ENCODE measurements around the gene PATJ. TPM values are rescaled to one million over a fixed set of nuclear protein-coding genes. Genes with fewer than 3 reads are reported as not detected.

Gene PATJ
- total and polyA plus RNA-seq, 7 experiments from 2014 or later = 13.4 to 64.5 (median 33.3) TPM

DNA sequence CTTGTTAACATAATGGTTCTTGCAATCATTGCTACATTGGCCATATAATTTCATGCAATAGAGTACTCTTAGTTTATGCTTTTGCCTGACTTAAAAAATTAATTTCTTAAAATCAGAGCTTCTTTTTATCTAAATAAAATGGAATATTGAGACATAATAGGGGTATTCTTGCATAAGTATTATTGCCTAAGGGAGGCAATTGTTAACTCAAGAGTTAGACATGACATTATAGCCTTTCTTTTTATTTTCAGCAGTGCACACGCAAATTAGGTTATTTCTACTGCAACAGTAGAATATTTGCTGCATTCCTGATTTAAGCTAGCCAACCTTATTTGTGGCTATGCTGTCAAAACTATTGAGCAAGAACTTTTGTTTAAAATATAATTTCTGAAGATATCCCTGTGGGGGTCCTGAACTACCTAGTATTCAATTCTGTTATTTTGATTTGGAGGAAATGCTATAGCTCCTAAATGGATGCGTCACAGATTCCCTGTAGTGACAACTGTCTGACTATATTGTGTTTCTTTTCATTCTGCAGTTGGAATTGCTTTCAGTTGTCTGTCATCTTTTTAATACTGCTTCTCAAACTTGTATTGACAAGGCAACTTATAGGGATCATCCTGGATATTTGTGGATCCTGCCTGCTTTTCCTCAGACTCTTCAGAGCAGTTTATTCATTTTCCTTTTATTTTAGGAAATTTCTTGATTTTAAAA lies 211.0 kb downstream of the PATJ start:
- intact Hi-C loops (cut with micrococcal nuclease) = no loop called here
- Histone ChIP-seq H3K4me3 (ENCODE audit: low read length) (no peak overlapping the region), H3K27me3 (ENCODE audit: control insufficient read depth in 2 of 2, insufficient read depth in 2 of 2, low read length in 2 of 2) (no peaks in the 10 kb centered on the region), H3K9me3 (ENCODE audit: control insufficient read depth in 2 of 3, low read length in 3 of 3) (no peaks in the 10 kb centered on the region), H3K27ac (ENCODE audit: low read depth, low read length) (no peak overlapping the region), H3K4me1 (ENCODE audit: control insufficient read depth in 2 of 2, insufficient read depth in 2 of 2, low read length in 2 of 2) (no peaks in the 10 kb centered on the region), H3K36me3 (ENCODE audit: control insufficient read depth in 2 of 3, insufficient read depth in 3 of 3, low read length in 3 of 3) (no peaks in the 10 kb centered on the region)
- H3K27me3 Mint-ChIP-seq = no peaks in the 10 kb centered on the region
- H3K36me3 Mint-ChIP-seq = peaks cover 0 to 17% (median 5%) of the 10 kb centered on the region in 5 donors
- H3K27ac Mint-ChIP-seq = no peak overlapping the region
- no peak for ATAC-seq
- H3K9me3 Mint-ChIP-seq = peaks cover 0 to 1% (median 0%) of the 10 kb centered on the region in 11 donors
- no peak overlapping the region for H3K4me3 Mint-ChIP-seq
- DNase-seq = no peak
- ChIA-PET POLR2A (no interaction called here), CTCF (no interaction called here)
- peaks cover 0 to 4% (median 0%) of the 10 kb centered on the region in 7 donors for H3K4me1 Mint-ChIP-seq

DNA sequence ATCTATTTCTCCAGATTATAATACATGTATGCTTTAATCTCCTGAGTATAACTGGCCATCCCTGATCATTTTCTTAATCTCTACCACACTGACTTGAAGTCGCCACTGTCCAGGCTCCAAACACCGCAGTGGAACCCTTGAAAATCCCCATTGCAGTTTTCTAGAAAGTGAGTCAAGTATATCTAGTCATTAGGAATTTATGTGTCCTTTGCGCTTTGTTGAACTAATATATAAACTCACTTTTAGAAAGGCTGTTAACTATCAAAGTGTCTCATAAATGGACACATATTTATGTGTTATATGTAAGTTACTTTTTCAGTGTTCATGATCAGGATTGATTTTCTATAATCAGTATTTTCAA lies 211.5 kb downstream of the PATJ start:
- no peak overlapping the region for H3K27ac ChIP-seq (ENCODE audit: low read depth, low read length)
- Mint-ChIP-seq H3K4me1 (peaks cover 0 to 4% (median 0%) of the 10 kb centered on the region in 7 donors), H3K36me3 (peaks cover 0 to 20% (median 8%) of the 10 kb centered on the region in 5 donors), H3K9me3 (peaks cover 0 to 1% (median 0%) of the 10 kb centered on the region in 11 donors), H3K27ac (no peak overlapping the region), H3K4me3 (no peak overlapping the region), H3K27me3 (no peaks in the 10 kb centered on the region)
- ATAC-seq (no peak), DNase-seq (no peak)
- POLR2A ChIA-PET = no interaction called here
- H3K27me3 ChIP-seq (ENCODE audit: control insufficient read depth in 2 of 2, insufficient read depth in 2 of 2, low read length in 2 of 2) = no peaks in the 10 kb centered on the region
- CTCF ChIA-PET = no interaction called here
- H3K4me1 ChIP-seq (ENCODE audit: control insufficient read depth in 2 of 2, insufficient read depth in 2 of 2, low read length in 2 of 2) = no peaks in the 10 kb centered on the region
- H3K9me3 ChIP-seq (ENCODE audit: control insufficient read depth in 2 of 3, low read length in 3 of 3) = no peaks in the 10 kb centered on the region
- no peaks in the 10 kb centered on the region for H3K36me3 ChIP-seq (ENCODE audit: control insufficient read depth in 2 of 3, insufficient read depth in 3 of 3, low read length in 3 of 3)
- intact Hi-C loops (cut with micrococcal nuclease) = no loop called here
- H3K4me3 ChIP-seq (ENCODE audit: low read length) = no peak overlapping the region

DNA sequence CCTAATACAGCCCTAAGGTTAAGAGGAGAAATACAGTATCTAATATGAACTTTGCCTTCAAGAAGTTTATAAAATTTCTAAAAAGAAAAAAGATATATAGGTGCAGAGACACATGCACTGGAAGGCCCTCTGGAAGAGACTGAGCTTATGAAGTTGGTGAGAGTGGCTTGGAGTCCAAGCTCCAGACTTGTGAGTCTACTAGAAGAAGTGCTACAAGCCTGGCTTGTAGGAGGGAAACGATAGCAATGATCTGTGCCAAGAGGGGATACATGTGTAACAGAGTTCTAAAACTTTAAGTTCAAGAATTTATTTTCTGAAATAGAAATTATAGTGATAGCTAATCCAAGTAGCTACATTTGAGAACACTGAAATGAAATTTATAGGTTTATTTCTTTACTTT lies 213.0 kb downstream of the PATJ start:
- no peak for ATAC-seq
- Histone ChIP-seq H3K9me3 (ENCODE audit: control insufficient read depth in 2 of 3, low read length in 3 of 3) (no peaks in the 10 kb centered on the region), H3K27me3 (ENCODE audit: control insufficient read depth in 2 of 2, insufficient read depth in 2 of 2, low read length in 2 of 2) (no peaks in the 10 kb centered on the region), H3K4me1 (ENCODE audit: control insufficient read depth in 2 of 2, insufficient read depth in 2 of 2, low read length in 2 of 2) (no peaks in the 10 kb centered on the region), H3K27ac (ENCODE audit: low read depth, low read length) (no peak overlapping the region), H3K36me3 (ENCODE audit: control insufficient read depth in 2 of 3, insufficient read depth in 3 of 3, low read length in 3 of 3) (no peaks in the 10 kb centered on the region), H3K4me3 (ENCODE audit: low read length) (no peak overlapping the region)
- DNase-seq = no peak
- ChIA-PET POLR2A (no interaction called here), CTCF (no interaction called here)
- intact Hi-C loops (cut with micrococcal nuclease) = no loop called here
- Mint-ChIP-seq H3K27ac (no peak overlapping the region), H3K4me3 (no peak overlapping the region), H3K9me3 (no peaks in the 10 kb centered on the region), H3K36me3 (peaks cover 0 to 28% (median 17%) of the 10 kb centered on the region in 5 donors), H3K27me3 (no peaks in the 10 kb centered on the region), H3K4me1 (peaks cover 0 to 4% (median 0%) of the 10 kb centered on the region in 7 donors)

DNA sequence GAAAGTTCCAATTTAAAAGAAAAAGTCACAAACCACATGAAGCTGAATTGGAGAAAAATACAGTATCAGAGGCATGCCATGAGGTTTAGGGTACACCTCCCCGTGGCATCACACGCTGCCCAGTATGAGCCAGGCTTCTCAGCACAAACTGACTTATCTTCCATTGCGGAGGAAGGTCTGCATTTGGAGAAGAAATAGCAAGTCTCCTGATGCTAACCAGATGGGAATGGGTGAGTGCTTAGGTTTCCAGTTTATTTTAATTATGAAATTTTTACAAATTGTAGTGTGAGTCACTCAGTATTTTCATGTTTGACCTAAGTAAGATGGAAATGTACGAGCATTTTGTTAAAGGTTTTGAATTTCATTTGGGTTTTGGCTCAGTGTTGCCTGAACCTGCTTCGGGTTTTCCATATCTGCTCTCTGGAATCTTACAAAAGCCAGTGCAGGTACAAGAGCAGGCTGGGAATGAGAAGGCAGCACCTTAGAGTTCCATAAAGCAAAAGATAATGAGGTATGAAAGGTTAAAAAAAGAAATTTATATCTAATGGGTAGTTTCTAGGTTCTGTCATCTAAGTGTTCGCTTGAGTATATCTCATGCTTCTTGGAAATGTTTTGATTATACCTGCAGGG lies 213.9 kb downstream of the PATJ start:
- Mint-ChIP-seq H3K4me1 (peaks cover 0 to 4% (median 0%) of the 10 kb centered on the region in 7 donors), H3K9me3 (no peaks in the 10 kb centered on the region), H3K27ac (no peak overlapping the region), H3K27me3 (no peaks in the 10 kb centered on the region), H3K36me3 (peaks cover 0 to 35% (median 24%) of the 10 kb centered on the region in 5 donors), H3K4me3 (no peak overlapping the region)
- H3K9me3 ChIP-seq (ENCODE audit: control insufficient read depth in 2 of 3, low read length in 3 of 3) = no peaks in the 10 kb centered on the region
- intact Hi-C loops (cut with micrococcal nuclease) = no loop called here
- ChIA-PET POLR2A (no interaction called here), CTCF (no interaction called here)
- H3K4me3 ChIP-seq (ENCODE audit: low read length) = no peak overlapping the region
- H3K27ac ChIP-seq (ENCODE audit: low read depth, low read length) = no peak overlapping the region
- no peaks in the 10 kb centered on the region for H3K27me3 ChIP-seq (ENCODE audit: control insufficient read depth in 2 of 2, insufficient read depth in 2 of 2, low read length in 2 of 2)
- ATAC-seq (no peak), DNase-seq (no peak)
- no peaks in the 10 kb centered on the region for H3K36me3 ChIP-seq (ENCODE audit: control insufficient read depth in 2 of 3, insufficient read depth in 3 of 3, low read length in 3 of 3)
- H3K4me1 ChIP-seq (ENCODE audit: control insufficient read depth in 2 of 2, insufficient read depth in 2 of 2, low read length in 2 of 2) = no peaks in the 10 kb centered on the region

DNA sequence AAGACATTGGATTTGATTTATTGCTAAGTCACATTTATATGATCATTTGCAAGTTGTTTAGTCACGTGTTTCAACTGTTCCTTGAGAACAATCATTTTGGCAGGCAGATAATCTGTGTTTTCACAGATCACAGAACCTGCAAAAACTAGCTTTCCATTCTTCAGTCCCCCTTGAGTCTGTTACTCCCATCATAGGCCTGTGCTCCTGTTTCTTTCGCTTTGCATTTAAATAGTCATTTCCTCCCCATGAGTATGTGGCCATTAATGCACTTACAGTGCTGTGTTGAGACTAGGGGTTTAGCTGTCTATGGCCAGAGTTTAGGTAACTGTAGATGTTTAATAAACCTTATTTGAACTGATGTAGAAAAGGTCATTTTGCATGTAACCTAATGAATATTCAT lies 214.5 kb downstream of the PATJ start:
- Mint-ChIP-seq H3K9me3 (no peaks in the 10 kb centered on the region), H3K4me1 (peaks cover 0 to 3% (median 0%) of the 10 kb centered on the region in 7 donors), H3K27me3 (no peaks in the 10 kb centered on the region), H3K27ac (no peak overlapping the region), H3K36me3 (peaks cover 0 to 38% (median 27%) of the 10 kb centered on the region in 5 donors), H3K4me3 (no peak overlapping the region)
- Histone ChIP-seq H3K4me3 (ENCODE audit: low read length) (no peak overlapping the region), H3K9me3 (ENCODE audit: control insufficient read depth in 2 of 3, low read length in 3 of 3) (no peaks in the 10 kb centered on the region), H3K4me1 (ENCODE audit: control insufficient read depth in 2 of 2, insufficient read depth in 2 of 2, low read length in 2 of 2) (no peaks in the 10 kb centered on the region), H3K27ac (ENCODE audit: low read depth, low read length) (no peak overlapping the region), H3K27me3 (ENCODE audit: control insufficient read depth in 2 of 2, insufficient read depth in 2 of 2, low read length in 2 of 2) (no peaks in the 10 kb centered on the region), H3K36me3 (ENCODE audit: control insufficient read depth in 2 of 3, insufficient read depth in 3 of 3, low read length in 3 of 3) (no peaks in the 10 kb centered on the region)
- ChIA-PET POLR2A (no interaction called here), CTCF (no interaction called here)
- ATAC-seq (no peak), DNase-seq (no peak)
- intact Hi-C loops (cut with micrococcal nuclease) = no loop called here

DNA sequence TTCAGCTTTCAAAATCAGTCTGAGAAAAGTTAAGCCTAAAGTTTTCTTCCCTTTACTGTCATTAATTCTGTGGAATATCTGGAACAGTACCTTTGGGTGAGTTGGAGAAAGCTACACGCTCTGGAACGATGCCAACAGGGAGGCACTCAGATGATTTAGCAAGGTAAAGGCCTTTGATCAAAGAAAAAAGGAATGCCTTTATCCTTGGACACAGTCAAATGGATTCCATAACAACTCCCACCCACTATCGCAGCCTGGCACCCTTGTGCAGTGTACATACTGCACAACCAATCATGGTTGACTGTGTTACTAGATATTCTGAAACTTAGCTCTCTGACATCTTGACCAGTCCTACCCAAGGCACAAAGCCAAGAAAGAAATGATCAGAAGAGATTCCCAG lies 218.7 kb downstream of the PATJ start:
- intact Hi-C loops (cut with micrococcal nuclease) = no loop called here
- H3K4me3 ChIP-seq (ENCODE audit: low read length) = no peak overlapping the region
- H3K9me3 ChIP-seq (ENCODE audit: control insufficient read depth in 2 of 3, low read length in 3 of 3) = no peaks in the 10 kb centered on the region
- Mint-ChIP-seq H3K27me3 (no peaks in the 10 kb centered on the region), H3K9me3 (peaks cover 0 to 2% (median 0%) of the 10 kb centered on the region in 11 donors), H3K36me3 (peaks cover 0 to 41% (median 37%) of the 10 kb centered on the region in 5 donors), H3K4me3 (no peak overlapping the region), H3K27ac (no peak overlapping the region), H3K4me1 (peaks cover 0 to under 1% (median 0%) of the 10 kb centered on the region in 7 donors)
- no peak for DNase-seq
- H3K36me3 ChIP-seq (ENCODE audit: control insufficient read depth in 2 of 3, insufficient read depth in 3 of 3, low read length in 3 of 3) = no peaks in the 10 kb centered on the region
- H3K27ac ChIP-seq (ENCODE audit: low read depth, low read length) = no peak overlapping the region
- H3K27me3 ChIP-seq (ENCODE audit: control insufficient read depth in 2 of 2, insufficient read depth in 2 of 2, low read length in 2 of 2) = no peaks in the 10 kb centered on the region
- ATAC-seq = no peak
- no peaks in the 10 kb centered on the region for H3K4me1 ChIP-seq (ENCODE audit: control insufficient read depth in 2 of 2, insufficient read depth in 2 of 2, low read length in 2 of 2)
- CTCF ChIA-PET = no interaction called here
- POLR2A ChIA-PET = no interaction called here

DNA sequence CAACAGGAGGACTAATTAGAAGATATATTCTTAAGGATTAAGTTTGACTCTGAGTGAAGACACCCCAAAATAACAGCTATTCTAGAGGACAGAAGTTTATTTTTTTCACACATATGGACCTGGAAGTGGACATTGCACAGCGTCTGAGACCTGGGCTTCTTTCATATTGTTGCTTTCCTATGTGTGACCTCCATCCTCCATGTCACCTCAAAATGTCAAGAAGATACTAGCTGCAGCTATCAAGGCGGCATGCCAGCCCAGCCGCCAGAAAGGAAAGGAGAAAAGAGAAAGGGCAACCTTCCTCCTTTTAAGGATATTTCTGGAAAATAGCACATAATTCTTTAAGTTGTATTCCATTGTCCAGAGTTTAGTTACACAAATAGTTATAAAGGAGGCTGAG lies 220.4 kb downstream of the PATJ start:
- no peak overlapping the region for H3K4me3 Mint-ChIP-seq
- no peak overlapping the region for H3K27ac Mint-ChIP-seq
- intact Hi-C loops (cut with micrococcal nuclease) = no loop called here
- Histone ChIP-seq H3K27me3 (ENCODE audit: control insufficient read depth in 2 of 2, insufficient read depth in 2 of 2, low read length in 2 of 2) (no peaks in the 10 kb centered on the region), H3K27ac (ENCODE audit: low read depth, low read length) (no peak overlapping the region), H3K4me1 (ENCODE audit: control insufficient read depth in 2 of 2, insufficient read depth in 2 of 2, low read length in 2 of 2) (no peaks in the 10 kb centered on the region), H3K4me3 (ENCODE audit: low read length) (no peak overlapping the region), H3K36me3 (ENCODE audit: control insufficient read depth in 2 of 3, insufficient read depth in 3 of 3, low read length in 3 of 3) (no peaks in the 10 kb centered on the region), H3K9me3 (ENCODE audit: control insufficient read depth in 2 of 3, low read length in 3 of 3) (no peaks in the 10 kb centered on the region)
- H3K36me3 Mint-ChIP-seq = peaks cover 0 to 40% (median 36%) of the 10 kb centered on the region in 5 donors
- no peak for ATAC-seq
- peaks cover 0 to 2% (median 0%) of the 10 kb centered on the region in 11 donors for H3K9me3 Mint-ChIP-seq
- CTCF ChIA-PET = no interaction called here
- peaks cover 0 to 1% (median 0%) of the 10 kb centered on the region in 7 donors for H3K4me1 Mint-ChIP-seq
- POLR2A ChIA-PET = no interaction called here
- no peak for DNase-seq
- H3K27me3 Mint-ChIP-seq = no peaks in the 10 kb centered on the region

All from naive thymus-derived CD4-positive, alpha-beta T cell (primary cell).